Lower leg skin (tissue), 3 donors: Measurements from ENCODE around the gene ARPC2.

ENCODE experiments used
- CTCF ChIP-seq, 3 donors: fragments of 450-650 bp; IDR thresholded peaks; one replicate each; pipeline ENCODE4 v1.5.1; 2016; ENCODE audit warnings: antibody characterized with exemption in 3 of 3, mild to moderate bottlenecking in 3 of 3, moderate library complexity in 2 of 3
- POLR2A ChIP-seq, 2 donors: fragments of 450-650 bp; IDR thresholded peaks; one replicate each; pipeline ENCODE4 v1.6.1; 2016 to 2017; ENCODE audit warnings: antibody characterized with exemption in 2 of 2, mild to moderate bottlenecking in 1 of 2, moderate library complexity in 1 of 2

- no peak for TF ChIP-seq CTCF (IDR thresholded peaks at IDR 0.05)
- TF ChIP-seq POLR2A (IDR thresholded peaks at IDR 0.05): no peak
Measured at GRCh38 chr2:218259099-218259961, 42.3 kb downstream of the ARPC2 start.
